ENCODE data around the gene MRTFB.

MRTFB gene

GRCh38 chr16:14303639-14304394, 232.7 kb downstream of the MRTFB start:
- DNase-seq (ENCODE audit: low read depth) = no peak
- peak overlapping the region; percentile 66 for H3K4me3 ChIP-seq (ENCODE audit: low read depth, low read length)

GRCh38 chr16:14304891-14305460, 233.9 kb downstream of the MRTFB start:
- no peak for DNase-seq (ENCODE audit: low read depth)
- peak overlapping the region; percentile 66 for H3K4me3 ChIP-seq (ENCODE audit: low read depth, low read length)
- TF ChIP-seq CTCF (IDR thresholded peaks at IDR 0.05; ENCODE audit: low read depth, low read length, missing control alignments) = no peak

More at GRCh38 chr16:14303639-14304394, 232.7 kb downstream of the MRTFB start:
- no peak for TF ChIP-seq CTCF (IDR thresholded peaks at IDR 0.05; ENCODE audit: low read depth, low read length, missing control alignments)

GRCh38 chr16:14306485-14307058, 235.5 kb downstream of the MRTFB start:
- peak overlapping the region; percentile 66 for H3K4me3 ChIP-seq (ENCODE audit: low read depth, low read length)
- DNase-seq (ENCODE audit: low read depth) = no peak
- TF ChIP-seq CTCF (IDR thresholded peaks at IDR 0.05; ENCODE audit: low read depth, low read length, missing control alignments) = no peak

GRCh38 chr16:14307059-14307526, 236.0 kb downstream of the MRTFB start:
- peak overlapping the region; percentile 66 for H3K4me3 ChIP-seq (ENCODE audit: low read depth, low read length)
- TF ChIP-seq CTCF (IDR thresholded peaks at IDR 0.05; ENCODE audit: low read depth, low read length, missing control alignments) = no peak
- no peak for DNase-seq (ENCODE audit: low read depth)

- DNase-seq (ENCODE audit: low read depth) = no peak
- no peak for TF ChIP-seq CTCF (IDR thresholded peaks at IDR 0.05; ENCODE audit: low read depth, low read length, missing control alignments)
- H3K4me3 ChIP-seq (ENCODE audit: low read depth, low read length) = peak overlapping the region; percentile 51
These were observed 236.6 kb downstream of the MRTFB start for GRCh38 chr16:14307527-14308367.

GRCh38 chr16:14308368-14308723, 237.2 kb downstream of the MRTFB start:
- DNase-seq (ENCODE audit: low read depth) = no peak
- TF ChIP-seq CTCF (IDR thresholded peaks at IDR 0.05; ENCODE audit: low read depth, low read length, missing control alignments) = peak; percentile 43
- H3K4me3 ChIP-seq (ENCODE audit: low read depth, low read length) = peak overlapping the region; percentile 51
